NCI-H2227 treated with DMSO at 0.1 percent for 48 hours (cell line): ENCODE results near the gene MRTFB.

Source experiments
- DNase-seq: peaks from one replicate; lab custom pipeline; 2025; lab: John Stamatoyannopoulos, UW

Gene MRTFB

GRCh38 chr16:14063618-14064581 lies 7.2 kb upstream of the MRTFB start:
- no peak for DNase-seq

- no peak for DNase-seq
Observed at GRCh38 chr16:14069818-14070217, 1.3 kb upstream of the MRTFB start.

- no peak for DNase-seq
Observed at GRCh38 chr16:14070555-14070876, 603 bp upstream of the MRTFB start.

- no peak for DNase-seq
Observed at GRCh38 chr16:14071576-14072271, 605 bp downstream of the MRTFB start.

- no peak for DNase-seq
Observed at GRCh38 chr16:14072360-14072759, 1.2 kb downstream of the MRTFB start.

GRCh38 chr16:14074544-14074943 lies 3.4 kb downstream of the MRTFB start:
- no peak for DNase-seq

GRCh38 chr16:14077918-14078317 lies 6.8 kb downstream of the MRTFB start:
- no peak for DNase-seq

- no peak for DNase-seq
Observed at GRCh38 chr16:14086477-14086876, 15.4 kb downstream of the MRTFB start.

- no peak for DNase-seq
Observed at GRCh38 chr16:14087181-14087580, 16.1 kb downstream of the MRTFB start.

GRCh38 chr16:14087590-14088154 lies 16.6 kb downstream of the MRTFB start:
- no peak for DNase-seq

GRCh38 chr16:14088155-14088753 lies 17.1 kb downstream of the MRTFB start:
- DNase-seq, result no peak

- no peak for DNase-seq
Observed at GRCh38 chr16:14089283-14089823, 18.2 kb downstream of the MRTFB start.

- DNase-seq, result no peak
Observed at GRCh38 chr16:14092561-14092960, 21.4 kb downstream of the MRTFB start.

- DNase-seq, result no peak
Observed at GRCh38 chr16:14095883-14096551, 24.9 kb downstream of the MRTFB start.

- DNase-seq, result no peak
Observed at GRCh38 chr16:14097182-14097959, 26.3 kb downstream of the MRTFB start.

GRCh38 chr16:14098081-14098480 lies 27.0 kb downstream of the MRTFB start:
- DNase-seq, result no peak

- DNase-seq, result no peak
Observed at GRCh38 chr16:14100825-14101224, 29.7 kb downstream of the MRTFB start.

- no peak for DNase-seq
Observed at GRCh38 chr16:14101415-14101814, 30.3 kb downstream of the MRTFB start.

- DNase-seq, result no peak
Observed at GRCh38 chr16:14102925-14103720, 32.0 kb downstream of the MRTFB start.

GRCh38 chr16:14104066-14104465 lies 32.9 kb downstream of the MRTFB start:
- no peak for DNase-seq
